ENCODE data around the gene MCTP1.

The MCTP1 gene

GRCh38 chr5:95111141-95111540 lies 173.8 kb downstream of the MCTP1 start:
- Histone ChIP-seq H3K27ac (ENCODE audit: low read depth, low read length) (no peak overlapping the region), H3K27me3 (ENCODE audit: control insufficient read depth in 1 of 2, insufficient read depth in 2 of 2, low read length in 2 of 2) (no peaks in the 10 kb centered on the region), H3K36me3 (ENCODE audit: insufficient read depth, low read length) (no peaks in the 10 kb centered on the region), H3K9me3 (ENCODE audit: low read length) (no peaks in the 10 kb centered on the region), H3K9ac (ENCODE audit: low read length) (no peak overlapping the region), H3K4me3 (ENCODE audit: low read depth in 1 of 2, low read length in 2 of 2) (no peak overlapping the region), H3K4me1 (ENCODE audit: insufficient read depth, low read length) (no peaks in the 10 kb centered on the region)

GRCh38 chr5:95110118-95110517 lies 174.8 kb downstream of the MCTP1 start:
- no peaks in the 10 kb centered on the region for H3K9me3 ChIP-seq (ENCODE audit: low read length)
- no peaks in the 10 kb centered on the region for H3K4me1 ChIP-seq (ENCODE audit: insufficient read depth, low read length)
- no peak overlapping the region for H3K4me3 ChIP-seq (ENCODE audit: low read depth in 1 of 2, low read length in 2 of 2)
- no peak overlapping the region for H3K9ac ChIP-seq (ENCODE audit: low read length)
- H3K27ac ChIP-seq (ENCODE audit: low read depth, low read length): no peak overlapping the region
- no peaks in the 10 kb centered on the region for H3K27me3 ChIP-seq (ENCODE audit: control insufficient read depth in 1 of 2, insufficient read depth in 2 of 2, low read length in 2 of 2)
- H3K36me3 ChIP-seq (ENCODE audit: insufficient read depth, low read length): no peaks in the 10 kb centered on the region

GRCh38 chr5:95107138-95107537 lies 177.8 kb downstream of the MCTP1 start:
- Histone ChIP-seq H3K9me3 (ENCODE audit: low read length) (no peaks in the 10 kb centered on the region), H3K9ac (ENCODE audit: low read length) (no peak overlapping the region), H3K4me3 (ENCODE audit: low read depth in 1 of 2, low read length in 2 of 2) (no peak overlapping the region), H3K27me3 (ENCODE audit: control insufficient read depth in 1 of 2, insufficient read depth in 2 of 2, low read length in 2 of 2) (no peaks in the 10 kb centered on the region), H3K27ac (ENCODE audit: low read depth, low read length) (no peak overlapping the region), H3K4me1 (ENCODE audit: insufficient read depth, low read length) (no peaks in the 10 kb centered on the region), H3K36me3 (ENCODE audit: insufficient read depth, low read length) (no peaks in the 10 kb centered on the region)

- H3K4me3 ChIP-seq (ENCODE audit: low read depth in 1 of 2, low read length in 2 of 2): no peak overlapping the region
- H3K27ac ChIP-seq (ENCODE audit: low read depth, low read length): no peak overlapping the region
- H3K27me3 ChIP-seq (ENCODE audit: control insufficient read depth in 1 of 2, insufficient read depth in 2 of 2, low read length in 2 of 2): no peaks in the 10 kb centered on the region
- H3K4me1 ChIP-seq (ENCODE audit: insufficient read depth, low read length): no peaks in the 10 kb centered on the region
- H3K9ac ChIP-seq (ENCODE audit: low read length): no peak overlapping the region
- no peaks in the 10 kb centered on the region for H3K9me3 ChIP-seq (ENCODE audit: low read length)
- H3K36me3 ChIP-seq (ENCODE audit: insufficient read depth, low read length): no peaks in the 10 kb centered on the region
These were observed 179.3 kb downstream of the MCTP1 start for GRCh38 chr5:95105638-95106037.

- no peaks in the 10 kb centered on the region for H3K4me1 ChIP-seq (ENCODE audit: insufficient read depth, low read length)
- H3K9me3 ChIP-seq (ENCODE audit: low read length): no peaks in the 10 kb centered on the region
- H3K27me3 ChIP-seq (ENCODE audit: control insufficient read depth in 1 of 2, insufficient read depth in 2 of 2, low read length in 2 of 2): no peaks in the 10 kb centered on the region
- no peaks in the 10 kb centered on the region for H3K36me3 ChIP-seq (ENCODE audit: insufficient read depth, low read length)
- no peak overlapping the region for H3K9ac ChIP-seq (ENCODE audit: low read length)
- H3K27ac ChIP-seq (ENCODE audit: low read depth, low read length): no peak overlapping the region
- H3K4me3 ChIP-seq (ENCODE audit: low read depth in 1 of 2, low read length in 2 of 2): no peak overlapping the region
These were observed 182.2 kb downstream of the MCTP1 start for GRCh38 chr5:95102687-95103086.

GRCh38 chr5:95102080-95102479 lies 182.8 kb downstream of the MCTP1 start:
- H3K4me3 ChIP-seq (ENCODE audit: low read depth in 1 of 2, low read length in 2 of 2): no peak overlapping the region
- no peaks in the 10 kb centered on the region for H3K9me3 ChIP-seq (ENCODE audit: low read length)

GRCh38 chr5:95100551-95100950 lies 184.3 kb downstream of the MCTP1 start:
- no peak overlapping the region for H3K9ac ChIP-seq (ENCODE audit: low read length)
- H3K27me3 ChIP-seq (ENCODE audit: control insufficient read depth in 1 of 2, insufficient read depth in 2 of 2, low read length in 2 of 2): no peaks in the 10 kb centered on the region
- no peaks in the 10 kb centered on the region for H3K36me3 ChIP-seq (ENCODE audit: insufficient read depth, low read length)
- H3K4me3 ChIP-seq (ENCODE audit: low read depth in 1 of 2, low read length in 2 of 2): no peak overlapping the region
- no peaks in the 10 kb centered on the region for H3K9me3 ChIP-seq (ENCODE audit: low read length)
- no peak overlapping the region for H3K27ac ChIP-seq (ENCODE audit: low read depth, low read length)
- H3K4me1 ChIP-seq (ENCODE audit: insufficient read depth, low read length): no peaks in the 10 kb centered on the region

More at GRCh38 chr5:95102080-95102479, 182.8 kb downstream of the MCTP1 start:
- Histone ChIP-seq H3K9ac (ENCODE audit: low read length) (no peak overlapping the region), H3K4me1 (ENCODE audit: insufficient read depth, low read length) (no peaks in the 10 kb centered on the region), H3K27ac (ENCODE audit: low read depth, low read length) (no peak overlapping the region), H3K36me3 (ENCODE audit: insufficient read depth, low read length) (no peaks in the 10 kb centered on the region), H3K27me3 (ENCODE audit: control insufficient read depth in 1 of 2, insufficient read depth in 2 of 2, low read length in 2 of 2) (no peaks in the 10 kb centered on the region)

- Histone ChIP-seq H3K4me3 (ENCODE audit: low read depth in 1 of 2, low read length in 2 of 2) (no peak overlapping the region), H3K9ac (ENCODE audit: low read length) (no peak overlapping the region), H3K36me3 (ENCODE audit: insufficient read depth, low read length) (no peaks in the 10 kb centered on the region), H3K27ac (ENCODE audit: low read depth, low read length) (no peak overlapping the region), H3K4me1 (ENCODE audit: insufficient read depth, low read length) (no peaks in the 10 kb centered on the region), H3K9me3 (ENCODE audit: low read length) (no peaks in the 10 kb centered on the region), H3K27me3 (ENCODE audit: control insufficient read depth in 1 of 2, insufficient read depth in 2 of 2, low read length in 2 of 2) (no peaks in the 10 kb centered on the region)
These were observed 186.9 kb downstream of the MCTP1 start for GRCh38 chr5:95098012-95098411.

- Histone ChIP-seq H3K27ac (ENCODE audit: low read depth, low read length) (no peak overlapping the region), H3K9me3 (ENCODE audit: low read length) (no peaks in the 10 kb centered on the region), H3K4me1 (ENCODE audit: insufficient read depth, low read length) (no peaks in the 10 kb centered on the region), H3K27me3 (ENCODE audit: control insufficient read depth in 1 of 2, insufficient read depth in 2 of 2, low read length in 2 of 2) (no peaks in the 10 kb centered on the region), H3K36me3 (ENCODE audit: insufficient read depth, low read length) (no peaks in the 10 kb centered on the region), H3K9ac (ENCODE audit: low read length) (no peak overlapping the region), H3K4me3 (ENCODE audit: low read depth in 1 of 2, low read length in 2 of 2) (no peak overlapping the region)
These were observed 191.7 kb downstream of the MCTP1 start for GRCh38 chr5:95093211-95093610.

GRCh38 chr5:95090774-95091173 lies 194.1 kb downstream of the MCTP1 start:
- no peaks in the 10 kb centered on the region for H3K4me1 ChIP-seq (ENCODE audit: insufficient read depth, low read length)
- H3K27me3 ChIP-seq (ENCODE audit: control insufficient read depth in 1 of 2, insufficient read depth in 2 of 2, low read length in 2 of 2): no peaks in the 10 kb centered on the region
- no peaks in the 10 kb centered on the region for H3K36me3 ChIP-seq (ENCODE audit: insufficient read depth, low read length)
- H3K27ac ChIP-seq (ENCODE audit: low read depth, low read length): no peak overlapping the region
- no peak overlapping the region for H3K4me3 ChIP-seq (ENCODE audit: low read depth in 1 of 2, low read length in 2 of 2)
- H3K9ac ChIP-seq (ENCODE audit: low read length): no peak overlapping the region
- H3K9me3 ChIP-seq (ENCODE audit: low read length): no peaks in the 10 kb centered on the region

- no peak overlapping the region for H3K4me3 ChIP-seq (ENCODE audit: low read depth in 1 of 2, low read length in 2 of 2)
- no peaks in the 10 kb centered on the region for H3K27me3 ChIP-seq (ENCODE audit: control insufficient read depth in 1 of 2, insufficient read depth in 2 of 2, low read length in 2 of 2)
- H3K27ac ChIP-seq (ENCODE audit: low read depth, low read length): no peak overlapping the region
- no peaks in the 10 kb centered on the region for H3K36me3 ChIP-seq (ENCODE audit: insufficient read depth, low read length)
- H3K4me1 ChIP-seq (ENCODE audit: insufficient read depth, low read length): no peaks in the 10 kb centered on the region
- no peak overlapping the region for H3K9ac ChIP-seq (ENCODE audit: low read length)
- H3K9me3 ChIP-seq (ENCODE audit: low read length): no peaks in the 10 kb centered on the region
These were observed 197.0 kb downstream of the MCTP1 start for GRCh38 chr5:95087816-95088317.

GRCh38 chr5:95086927-95087815 lies 197.7 kb downstream of the MCTP1 start:
- no peak overlapping the region for H3K27ac ChIP-seq (ENCODE audit: low read depth, low read length)
- no peak overlapping the region for H3K4me3 ChIP-seq (ENCODE audit: low read depth in 1 of 2, low read length in 2 of 2)
- H3K9ac ChIP-seq (ENCODE audit: low read length): no peak overlapping the region
- H3K27me3 ChIP-seq (ENCODE audit: control insufficient read depth in 1 of 2, insufficient read depth in 2 of 2, low read length in 2 of 2): no peaks in the 10 kb centered on the region
- no peaks in the 10 kb centered on the region for H3K9me3 ChIP-seq (ENCODE audit: low read length)
- H3K36me3 ChIP-seq (ENCODE audit: insufficient read depth, low read length): no peaks in the 10 kb centered on the region
- H3K4me1 ChIP-seq (ENCODE audit: insufficient read depth, low read length): no peaks in the 10 kb centered on the region

Data from muscle layer of colon (tissue), 2 donors.